HL-60 (cell line): ENCODE results near the gene HCN2.

Experiments
- DNase-seq, 2 experiments: peaks; one replicate each; pipeline ENCODE4 v3.0.0-alpha.2; 2010 to 2020; ENCODE audit warnings: low read depth in 1 of 2, low spot score in 1 of 2
- H3K27ac ChIP-seq: fragments of 250-450 bp; sonication (Bioruptor Pico); replicated peaks from 2 replicates; pipeline ENCODE4 v1.5.1; 2020; ENCODE audit warnings: mild to moderate bottlenecking, moderate library complexity
- H3K27me3 ChIP-seq: fragments of 250-450 bp; sonication (Bioruptor Pico); 2 replicates; pipeline ENCODE4 v1.5.1; 2021; ENCODE audit warnings: mild to moderate bottlenecking, moderate library complexity; ENCODE audit not compliant: insufficient read depth, poor library complexity, severe bottlenecking
- H3K4me3 ChIP-seq: replicated peaks from 2 replicates; pipeline ENCODE4 v1.5.1; 2011; ENCODE audit warnings: mild to moderate bottlenecking, control low read depth, low read length; ENCODE audit not compliant: insufficient read depth
- CTCF ChIP-seq: IDR thresholded peaks from one replicate; pipeline ENCODE4 v1.5.1; 2011; ENCODE audit warnings: low read length, control low read depth, inconsistent platforms; ENCODE audit not compliant: insufficient read depth
- GABPA ChIP-seq: IDR thresholded peaks from 2 replicates; pipeline ENCODE4 v1.6.1; 2012; ENCODE audit warnings: low read depth
- POLR2AphosphoS5 ChIP-seq: IDR thresholded peaks from 2 replicates; pipeline ENCODE4 v1.6.1; 2012; ENCODE audit warnings: low read depth
- SPI1 ChIP-seq: IDR thresholded peaks from 2 replicates; pipeline ENCODE4 v1.6.1; 2012; ENCODE audit warnings: low read depth, mild to moderate bottlenecking, borderline replicate concordance
- TF ChIP-seq, protein P1 (sequence below): IDR thresholded peaks from 2 replicates; pipeline ENCODE4 v1.6.1; 2012; ENCODE audit warnings: low read depth; ENCODE audit not compliant: insufficient replicate concordance

HCN2 gene

GRCh38 chr19:639253-640160 is 49.8 kb downstream of the HCN2 start, which contains the start of gene FGF22:
TSS of gene FGF22 (plus strand) at chr19:639879. CDS start at chr19:639926, 47 bp downstream.
- Histone ChIP-seq H3K27me3 (peaks cover 4% of the 10 kb centered on the region), H3K27ac (no peak within 1 kb of the TSS), H3K4me3 (no peak within 1 kb of the TSS; the same call in 1 of the 2 replicates)
- TF ChIP-seq GABPA (no peak), CTCF (no peak), POLR2AphosphoS5 (no peak), SPI1 (no peak)
- TF ChIP-seq, protein P1, sequence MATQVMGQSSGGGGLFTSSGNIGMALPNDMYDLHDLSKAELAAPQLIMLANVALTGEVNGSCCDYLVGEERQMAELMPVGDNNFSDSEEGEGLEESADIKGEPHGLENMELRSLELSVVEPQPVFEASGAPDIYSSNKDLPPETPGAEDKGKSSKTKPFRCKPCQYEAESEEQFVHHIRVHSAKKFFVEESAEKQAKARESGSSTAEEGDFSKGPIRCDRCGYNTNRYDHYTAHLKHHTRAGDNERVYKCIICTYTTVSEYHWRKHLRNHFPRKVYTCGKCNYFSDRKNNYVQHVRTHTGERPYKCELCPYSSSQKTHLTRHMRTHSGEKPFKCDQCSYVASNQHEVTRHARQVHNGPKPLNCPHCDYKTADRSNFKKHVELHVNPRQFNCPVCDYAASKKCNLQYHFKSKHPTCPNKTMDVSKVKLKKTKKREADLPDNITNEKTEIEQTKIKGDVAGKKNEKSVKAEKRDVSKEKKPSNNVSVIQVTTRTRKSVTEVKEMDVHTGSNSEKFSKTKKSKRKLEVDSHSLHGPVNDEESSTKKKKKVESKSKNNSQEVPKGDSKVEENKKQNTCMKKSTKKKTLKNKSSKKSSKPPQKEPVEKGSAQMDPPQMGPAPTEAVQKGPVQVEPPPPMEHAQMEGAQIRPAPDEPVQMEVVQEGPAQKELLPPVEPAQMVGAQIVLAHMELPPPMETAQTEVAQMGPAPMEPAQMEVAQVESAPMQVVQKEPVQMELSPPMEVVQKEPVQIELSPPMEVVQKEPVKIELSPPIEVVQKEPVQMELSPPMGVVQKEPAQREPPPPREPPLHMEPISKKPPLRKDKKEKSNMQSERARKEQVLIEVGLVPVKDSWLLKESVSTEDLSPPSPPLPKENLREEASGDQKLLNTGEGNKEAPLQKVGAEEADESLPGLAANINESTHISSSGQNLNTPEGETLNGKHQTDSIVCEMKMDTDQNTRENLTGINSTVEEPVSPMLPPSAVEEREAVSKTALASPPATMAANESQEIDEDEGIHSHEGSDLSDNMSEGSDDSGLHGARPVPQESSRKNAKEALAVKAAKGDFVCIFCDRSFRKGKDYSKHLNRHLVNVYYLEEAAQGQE, result no peak
- DNase-seq, result peak; percentile 72 to 83

DNA sequence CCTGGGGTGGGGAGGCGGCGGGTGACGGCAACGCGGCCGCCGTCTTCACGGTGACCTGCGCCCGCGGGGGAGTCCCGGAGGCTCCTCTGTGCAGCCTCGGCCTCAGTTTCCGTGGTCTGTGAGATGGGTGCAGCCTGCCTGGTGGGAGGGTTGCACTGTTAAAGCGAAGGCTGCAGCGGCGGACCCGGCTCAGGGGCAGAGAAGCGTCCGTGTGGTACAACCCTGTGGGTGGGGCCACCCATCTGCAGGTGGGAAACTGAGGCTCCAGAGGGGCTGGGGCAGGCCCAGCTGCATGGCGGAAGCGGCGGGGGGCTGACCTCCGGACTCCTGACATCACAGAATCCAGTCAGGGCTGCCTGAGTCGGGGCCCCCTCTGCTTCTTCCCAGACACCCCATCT is 50.5 kb downstream of the HCN2 start:
- H3K4me3 ChIP-seq, result no peak overlapping the region
- H3K27me3 ChIP-seq, result peaks cover 4% of the 10 kb centered on the region
- no peak overlapping the region for H3K27ac ChIP-seq
- TF ChIP-seq SPI1, result no peak
- no peak for TF ChIP-seq GABPA
- TF ChIP-seq POLR2AphosphoS5, result no peak
- TF ChIP-seq, protein P1, result no peak
- TF ChIP-seq CTCF, result no peak
- DNase-seq, result no peak

DNA sequence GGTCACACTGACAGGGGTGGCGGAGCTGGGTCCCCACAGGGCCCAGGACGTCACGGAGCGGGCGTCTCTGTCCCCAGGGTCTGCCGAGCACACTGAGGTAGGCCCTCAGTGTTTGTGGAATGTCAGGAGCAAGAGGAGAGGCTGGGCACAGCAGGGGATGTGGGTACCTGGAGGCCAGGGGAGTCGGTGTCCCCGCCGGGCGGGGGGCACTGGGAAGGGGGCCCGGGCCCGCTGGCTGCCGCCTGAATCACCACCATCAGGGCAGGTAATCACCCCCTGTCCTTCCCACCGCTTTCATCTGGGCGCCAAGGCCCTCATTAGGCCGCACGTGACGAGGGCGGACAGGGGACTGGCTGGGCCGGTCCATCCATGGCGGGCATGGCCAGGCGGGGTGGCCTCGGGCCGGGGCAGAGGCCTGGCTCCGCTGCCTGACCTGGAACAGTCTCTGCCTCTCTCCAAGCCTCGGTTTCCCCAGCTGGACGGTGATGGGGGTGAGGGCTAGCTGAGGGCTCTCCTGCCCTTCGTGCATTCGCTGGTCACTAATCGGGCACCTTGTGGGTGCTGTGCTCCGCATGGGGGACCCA is 51.0 kb downstream of the HCN2 start:
- Histone ChIP-seq H3K4me3 (no peak overlapping the region), H3K27ac (no peak overlapping the region), H3K27me3 (peaks cover 4% of the 10 kb centered on the region)
- no peak for TF ChIP-seq GABPA
- TF ChIP-seq POLR2AphosphoS5, result no peak
- no peak for TF ChIP-seq SPI1
- TF ChIP-seq, protein P1, result no peak
- TF ChIP-seq CTCF, result no peak
- no peak for DNase-seq
